H9 (cell line): ENCODE measurements around the gene CTPS1. TPM values are rescaled to one million over a fixed set of nuclear protein-coding genes. Genes with fewer than 3 reads are reported as not detected.

Experiments
- DNase-seq: peaks from one replicate; pipeline ENCODE4 v3.0.0-alpha.2; 2017
- H2AFZ ChIP-seq: one replicate; pipeline ENCODE4 v1.6.1; 2013; ENCODE audit warnings: mild to moderate bottlenecking, low read length, control low read depth, moderate library complexity
- H2AK5ac ChIP-seq: 2 replicates; pipeline ENCODE4 v1.6.1; 2013; ENCODE audit warnings: low read length, control low read depth, mixed read lengths; ENCODE audit not compliant: insufficient read length
- H2BK120ac ChIP-seq: one replicate; pipeline ENCODE4 v1.6.1; 2013; ENCODE audit warnings: low read depth, mild to moderate bottlenecking, low read length, control low read depth, inconsistent platforms; ENCODE audit not compliant: poor library complexity, severe bottlenecking
- H2BK12ac ChIP-seq: 2 replicates; pipeline ENCODE4 v1.6.1; 2013; ENCODE audit warnings: low read length, control low read depth, mixed read lengths, low read depth; ENCODE audit not compliant: insufficient read length
- H2BK15ac ChIP-seq: 2 replicates; pipeline ENCODE4 v1.6.1; 2013; ENCODE audit warnings: low read depth, low read length, control low read depth
- H2BK20ac ChIP-seq: one replicate; pipeline ENCODE4 v1.6.1; 2013; ENCODE audit warnings: low read depth, mild to moderate bottlenecking, low read length, control low read depth, inconsistent platforms; ENCODE audit not compliant: poor library complexity, severe bottlenecking
- H2BK5ac ChIP-seq: 2 replicates; pipeline ENCODE4 v1.6.1; 2013; ENCODE audit warnings: low read length, control low read depth, mixed read lengths; ENCODE audit not compliant: insufficient read length
- H3K14ac ChIP-seq: 2 replicates; pipeline ENCODE4 v1.6.1; 2013; ENCODE audit warnings: low read length, control low read depth; ENCODE audit not compliant: insufficient read depth
- H3K18ac ChIP-seq: 2 replicates; pipeline ENCODE4 v1.6.1; 2013; ENCODE audit warnings: low read depth, mild to moderate bottlenecking, mixed read lengths, low read length, control low read depth; ENCODE audit not compliant: insufficient read length
- H3K23ac ChIP-seq: 2 replicates; pipeline ENCODE4 v1.6.1; 2013; ENCODE audit warnings: low read length, control low read depth, mixed read lengths, low read depth; ENCODE audit not compliant: insufficient read length
- H3K23me2 ChIP-seq: 2 replicates; pipeline ENCODE4 v1.6.1; 2013; ENCODE audit warnings: low read depth, mild to moderate bottlenecking, mixed read lengths, low read length, control low read depth; ENCODE audit not compliant: insufficient read length, poor library complexity, severe bottlenecking
- H3K27ac ChIP-seq: 2 replicates; pipeline ENCODE4 v1.5.1; 2013; ENCODE audit warnings: low read length, control low read depth, mixed read lengths, low read depth; ENCODE audit not compliant: insufficient read length
- H3K27me3 ChIP-seq: 2 replicates; pipeline ENCODE4 v1.6.1; 2013; ENCODE audit warnings: low read length, control low read depth, inconsistent platforms; ENCODE audit not compliant: insufficient read depth
- H3K4ac ChIP-seq: 2 replicates; pipeline ENCODE4 v1.6.1; 2013; ENCODE audit warnings: low read depth, mild to moderate bottlenecking, control low read depth, inconsistent platforms, low read length, moderate library complexity
- H3K4me1 ChIP-seq: 2 replicates; pipeline ENCODE4 v1.6.1; 2013; ENCODE audit warnings: low read length, control low read depth, inconsistent platforms; ENCODE audit not compliant: insufficient read depth
- H3K4me2 ChIP-seq: 2 replicates; pipeline ENCODE4 v1.6.1; 2013; ENCODE audit warnings: low read length, control low read depth, mixed read lengths; ENCODE audit not compliant: insufficient read length, insufficient read depth
- H3K56ac ChIP-seq: 2 replicates; pipeline ENCODE4 v1.6.1; 2013; ENCODE audit warnings: low read depth, mild to moderate bottlenecking, mixed read lengths, low read length, control low read depth; ENCODE audit not compliant: insufficient read length
- H3K79me1 ChIP-seq: 2 replicates; pipeline ENCODE4 v1.6.1; 2013; ENCODE audit warnings: low read depth, mild to moderate bottlenecking, moderate library complexity, low read length, control low read depth, inconsistent platforms; ENCODE audit not compliant: insufficient read depth, poor library complexity, severe bottlenecking
- H3K79me2 ChIP-seq: 2 replicates; pipeline ENCODE4 v1.6.1; 2013; ENCODE audit warnings: low read length, control low read depth, inconsistent platforms; ENCODE audit not compliant: insufficient read depth
- H3K9ac ChIP-seq: 2 replicates; pipeline ENCODE4 v1.6.1; 2013; ENCODE audit warnings: low read length, control low read depth, mixed read lengths; ENCODE audit not compliant: insufficient read length; ENCODE audit errors: extremely low read depth
- H3K9me3 ChIP-seq: one replicate; pipeline ENCODE4 v1.6.1; 2013; ENCODE audit warnings: low read depth, low read length, inconsistent platforms; ENCODE audit not compliant: control insufficient read depth
- H3T11ph ChIP-seq: one replicate; pipeline ENCODE4 v1.6.1; 2013; ENCODE audit warnings: mild to moderate bottlenecking, low read length, control low read depth, inconsistent platforms
- H4K20me1 ChIP-seq: one replicate; pipeline ENCODE4 v1.6.1; 2013; ENCODE audit not compliant: control insufficient read depth, insufficient read length, insufficient read depth
- H4K5ac ChIP-seq: 2 replicates; pipeline ENCODE4 v1.6.1; 2013; ENCODE audit warnings: low read depth, mild to moderate bottlenecking, mixed read lengths, low read length, control low read depth; ENCODE audit not compliant: insufficient read length
- H4K8ac ChIP-seq: replicated peaks from 2 replicates; pipeline ENCODE4 v1.6.1; 2013; ENCODE audit warnings: low read length, control low read depth, mixed read lengths, low read depth; ENCODE audit not compliant: insufficient read length
- H4K91ac ChIP-seq: 2 replicates; pipeline ENCODE4 v1.6.1; 2013; ENCODE audit warnings: low read depth, mild to moderate bottlenecking, moderate library complexity, mixed read lengths, low read length, control low read depth; ENCODE audit not compliant: insufficient read length
- H3K27ac Mint-ChIP-seq, 3 experiments: 2 replicates in 2 of 3; 3 replicates in 1 of 3; pipeline ENCODE4 v1.8.0; 2020 to 2021; ENCODE audit warnings: mixed read lengths in 3 of 3, mild to moderate bottlenecking in 1 of 3, moderate library complexity in 1 of 3
- H3K27me3 Mint-ChIP-seq: 2 replicates; pipeline ENCODE4 v1.8.0; 2021; ENCODE audit warnings: low read depth, mild to moderate bottlenecking, moderate library complexity, mixed read lengths
- H3K36me3 Mint-ChIP-seq, 3 experiments: 2 replicates in 2 of 3; 3 replicates in 1 of 3; pipeline ENCODE4 v1.8.0; 2020 to 2021; ENCODE audit warnings: low read depth in 3 of 3, mixed read lengths in 3 of 3; ENCODE audit not compliant: insufficient read depth in 1 of 3
- H3K4me1 Mint-ChIP-seq, 2 experiments: 2 replicates each; pipeline ENCODE4 v1.8.0; 2020; ENCODE audit warnings: mixed read lengths in 2 of 2
- H3K4me3 Mint-ChIP-seq, 2 experiments: 2 replicates in 1 of 2; 3 replicates in 1 of 2; pipeline ENCODE4 v1.8.0; 2020 to 2021; ENCODE audit warnings: mild to moderate bottlenecking in 2 of 2, mixed read lengths in 2 of 2, moderate library complexity in 1 of 2
- H3K9me3 Mint-ChIP-seq, 2 experiments: 2 replicates in 1 of 2; 3 replicates in 1 of 2; pipeline ENCODE4 v1.8.0; 2020; ENCODE audit warnings: mild to moderate bottlenecking in 2 of 2, mixed read lengths in 2 of 2, moderate library complexity in 1 of 2
- CTCF ChIP-seq: fragments of 200-600 bp; sonication (generic); conservative IDR thresholded peaks from 3 replicates; pipeline ENCODE4 v1.8.0; 2021; ENCODE audit warnings: antibody characterized with exemption, mild to moderate bottlenecking
- WGBS: extraction: QIAGEN DNeasy Blood & Tissue Kit; methylation state at CpG from one replicate; pipeline ENCODE4 v1.1.7; 2013; ENCODE audit warnings: missing lambda C conversion rate, low lambda C conversion rate, mixed read lengths; ENCODE audit not compliant: insufficient read length; ENCODE audit errors: extremely low coverage; 5-methylcytosine and 5-hydroxymethylcytosine counted together
- total RNA-seq: library from RNA; stranded (reverse); gene quantifications from 2 replicates; pipeline ENCODE4 v1.2.1, GENCODE V29; 2021

Gene CTPS1
- total RNA-seq, 1 experiment from 2014 or later, result 105 TPM

DNA sequence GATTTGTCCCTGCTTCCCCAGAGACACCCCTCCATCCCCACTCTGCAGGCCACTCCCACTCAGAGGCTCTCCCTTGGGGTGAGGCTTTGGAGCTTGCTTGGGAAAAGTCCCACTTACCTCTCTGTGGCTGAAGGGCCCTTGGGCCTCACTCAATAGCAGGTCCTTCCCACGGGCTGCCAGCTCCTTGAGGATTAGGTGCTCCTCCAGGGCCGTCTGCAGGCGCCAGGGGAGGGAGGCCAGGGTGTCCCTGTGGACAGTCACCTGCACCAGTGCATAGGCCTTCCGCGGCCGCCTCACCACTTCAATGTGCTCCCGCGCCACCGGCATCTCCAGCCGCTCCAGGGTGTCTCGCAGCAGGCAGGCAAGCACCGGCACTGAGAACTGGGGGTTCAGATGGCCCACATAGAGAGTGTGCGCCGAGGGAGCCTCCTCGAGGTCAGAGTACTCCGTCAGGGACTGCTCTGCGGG lies 40.6 kb downstream of the CTPS1 start:
- peaks cover 4 to 39% (median 34%) of the 10 kb centered on the region in 3 experiments; a peak in 6 of 7 replicates for H3K36me3 Mint-ChIP-seq
- Histone ChIP-seq H3K4ac (no peak overlapping the region), H3K79me1 (no peaks in the 10 kb centered on the region), H3K9me3 (no peaks in the 10 kb centered on the region), H4K8ac (no peak overlapping the region), H4K5ac (no peak overlapping the region), H3K9ac (no peak overlapping the region), H3K56ac (no peak overlapping the region), H4K91ac (no peak overlapping the region), H3K14ac (no peak overlapping the region), H3K23ac (no peak overlapping the region), H2BK15ac (no peak overlapping the region), H3K27ac (no peak overlapping the region), H3K27me3 (no peaks in the 10 kb centered on the region), H2AK5ac (no peak overlapping the region), H3K79me2 (no peaks in the 10 kb centered on the region), H2BK12ac (no peak overlapping the region), H3K4me1 (no peaks in the 10 kb centered on the region), H2AFZ (no peak overlapping the region), H2BK120ac (no peak overlapping the region), H2BK5ac (no peak overlapping the region), H3T11ph (no peak overlapping the region), H3K18ac (no peak overlapping the region), H2BK20ac (no peak overlapping the region), H3K23me2 (no peaks in the 10 kb centered on the region), H4K20me1 (no peaks in the 10 kb centered on the region), H3K4me2 (no peak overlapping the region)
- no peaks in the 10 kb centered on the region for H3K9me3 Mint-ChIP-seq
- no peak for DNase-seq
- peaks cover 12 to 15% of the 10 kb centered on the region in 2 experiments for H3K4me1 Mint-ChIP-seq
- H3K27me3 Mint-ChIP-seq, result peaks cover 23% of the 10 kb centered on the region
- no peak overlapping the region for H3K4me3 Mint-ChIP-seq
- no peak overlapping the region for H3K27ac Mint-ChIP-seq
- TF ChIP-seq CTCF, result no peak
- WGBS, result no CpG with 5 or more reads among the region's 17 CpGs
